Calu3 (cell line): ENCODE measurements around the gene CPXM1. TPM values are rescaled to one million over a fixed set of nuclear protein-coding genes. Genes with fewer than 3 reads are reported as not detected.

ENCODE experiments used
- BruUV-seq: library from RNA; stranded (reverse); fragments of 400-500 nt; replicated peaks from 2 replicates; lab custom pipeline; 2021; lab: Mats Ljungman, UMichigan
- CTCF ChIA-PET: fragments of 300-600 bp; sonication (Branson Sonifier 250); formaldehyde crosslinking; loops from one replicate; lab custom pipeline; 2022; ENCODE audit warnings: antibody characterized with exemption; lab: Charles Lee
- DNase-seq: peaks from one replicate; pipeline ENCODE4 v3.0.0; 2022
- H3K27ac Mint-ChIP-seq: one replicate; pipeline ENCODE4 v1.8.0; 2022; ENCODE audit warnings: mixed read lengths; ENCODE audit not compliant: unreplicated experiment
- H3K27me3 Mint-ChIP-seq: one replicate; pipeline ENCODE4 v1.8.0; 2022; ENCODE audit warnings: mixed read lengths; ENCODE audit not compliant: unreplicated experiment
- H3K36me3 Mint-ChIP-seq: one replicate; pipeline ENCODE4 v1.8.0; 2022; ENCODE audit warnings: mild to moderate bottlenecking, moderate library complexity, mixed read lengths; ENCODE audit not compliant: insufficient read depth, unreplicated experiment
- H3K4me1 Mint-ChIP-seq: one replicate; pipeline ENCODE4 v1.8.0; 2022; ENCODE audit warnings: mild to moderate bottlenecking, low read depth, mixed read lengths; ENCODE audit not compliant: unreplicated experiment
- H3K4me3 Mint-ChIP-seq: one replicate; pipeline ENCODE4 v1.8.0; 2022; ENCODE audit warnings: mild to moderate bottlenecking, low read depth, moderate library complexity, mixed read lengths; ENCODE audit not compliant: unreplicated experiment
- H3K9me3 Mint-ChIP-seq: one replicate; pipeline ENCODE4 v1.8.0; 2022; ENCODE audit warnings: low read depth, mixed read lengths; ENCODE audit not compliant: unreplicated experiment
- intact Hi-C: fragments of 100-400 bp; cut with micrococcal nuclease; formaldehyde crosslinking; loops from one replicate; pipeline ENCODE4 v1.10.0; 2022; ENCODE audit not compliant: unreplicated experiment
- total RNA-seq: library from RNA; stranded (reverse); gene quantifications from 2 replicates; pipeline ENCODE4 v1.2.3, GENCODE V29; 2022
- TF ChIP-seq, protein P1 (sequence below): fragments of 200-600 bp; IDR thresholded peaks from one replicate; pipeline ENCODE4 v1.8.0; 2022; ENCODE audit warnings: antibody characterized with exemption; ENCODE audit not compliant: unreplicated experiment

CPXM1 gene
- total RNA-seq, 1 experiment from 2014 or later: 0.14 TPM

DNA sequence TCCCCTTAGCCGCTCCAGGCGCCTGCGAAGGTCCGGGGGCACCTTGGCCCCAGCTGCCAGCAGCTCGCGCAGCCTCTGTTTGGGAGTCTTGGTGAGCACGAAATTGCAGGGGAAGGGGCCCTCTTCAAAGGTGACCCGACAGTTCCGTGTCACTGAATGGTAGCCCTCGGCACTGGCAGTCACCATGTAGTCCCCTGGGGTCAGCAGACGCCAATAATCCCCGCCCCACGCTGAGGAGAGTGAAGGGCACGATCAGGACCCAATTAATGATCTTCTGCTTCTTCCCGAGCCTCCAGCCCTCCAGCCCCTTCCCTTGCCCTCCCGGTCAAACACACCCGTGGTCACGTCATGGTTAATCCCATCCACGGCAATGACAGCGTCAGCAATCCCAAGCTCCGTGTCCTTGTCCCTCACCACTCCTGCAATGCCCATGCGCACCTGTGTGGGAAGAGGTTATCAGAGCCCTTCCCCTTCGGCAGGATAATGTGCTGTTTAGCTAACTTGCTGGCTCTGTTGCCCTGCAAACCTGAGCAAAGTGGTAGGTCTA lies 6.2 kb downstream of the CPXM1 start:
- no TSS peak for BruUV-seq
- H3K9me3 Mint-ChIP-seq: no peaks in the 10 kb centered on the region
- H3K4me3 Mint-ChIP-seq: no peak overlapping the region
- DNase-seq: no peak
- H3K27me3 Mint-ChIP-seq: peaks cover 98% of the 10 kb centered on the region
- H3K27ac Mint-ChIP-seq: no peak overlapping the region
- no peaks in the 10 kb centered on the region for H3K4me1 Mint-ChIP-seq
- TF ChIP-seq, protein P1, sequence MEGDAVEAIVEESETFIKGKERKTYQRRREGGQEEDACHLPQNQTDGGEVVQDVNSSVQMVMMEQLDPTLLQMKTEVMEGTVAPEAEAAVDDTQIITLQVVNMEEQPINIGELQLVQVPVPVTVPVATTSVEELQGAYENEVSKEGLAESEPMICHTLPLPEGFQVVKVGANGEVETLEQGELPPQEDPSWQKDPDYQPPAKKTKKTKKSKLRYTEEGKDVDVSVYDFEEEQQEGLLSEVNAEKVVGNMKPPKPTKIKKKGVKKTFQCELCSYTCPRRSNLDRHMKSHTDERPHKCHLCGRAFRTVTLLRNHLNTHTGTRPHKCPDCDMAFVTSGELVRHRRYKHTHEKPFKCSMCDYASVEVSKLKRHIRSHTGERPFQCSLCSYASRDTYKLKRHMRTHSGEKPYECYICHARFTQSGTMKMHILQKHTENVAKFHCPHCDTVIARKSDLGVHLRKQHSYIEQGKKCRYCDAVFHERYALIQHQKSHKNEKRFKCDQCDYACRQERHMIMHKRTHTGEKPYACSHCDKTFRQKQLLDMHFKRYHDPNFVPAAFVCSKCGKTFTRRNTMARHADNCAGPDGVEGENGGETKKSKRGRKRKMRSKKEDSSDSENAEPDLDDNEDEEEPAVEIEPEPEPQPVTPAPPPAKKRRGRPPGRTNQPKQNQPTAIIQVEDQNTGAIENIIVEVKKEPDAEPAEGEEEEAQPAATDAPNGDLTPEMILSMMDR: no peak
- peaks cover 4% of the 10 kb centered on the region for H3K36me3 Mint-ChIP-seq
- intact Hi-C loops: no loop called here
- CTCF ChIA-PET: no interaction called here

DNA sequence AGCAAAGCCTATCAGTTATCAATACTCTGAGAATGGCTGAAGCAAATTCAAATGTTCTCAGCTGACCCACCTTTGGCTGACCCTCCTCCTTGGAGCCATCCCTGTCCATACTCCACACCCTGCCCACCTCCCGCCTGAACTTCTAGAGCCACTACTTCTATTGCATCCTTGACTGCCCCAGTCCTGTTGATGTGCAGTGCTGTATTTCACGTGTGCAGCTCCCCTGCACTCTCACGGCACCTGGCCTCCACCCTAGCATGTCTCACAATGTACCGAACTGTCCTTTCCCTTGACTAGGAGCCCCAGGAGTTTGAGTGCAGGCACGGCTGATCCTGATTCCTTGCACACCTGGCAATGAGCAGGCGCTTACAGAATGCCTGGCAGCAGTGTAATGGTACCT lies 7.0 kb downstream of the CPXM1 start:
- Mint-ChIP-seq H3K27me3 (peaks cover 98% of the 10 kb centered on the region), H3K27ac (no peak overlapping the region)
- no peak for DNase-seq

DNA sequence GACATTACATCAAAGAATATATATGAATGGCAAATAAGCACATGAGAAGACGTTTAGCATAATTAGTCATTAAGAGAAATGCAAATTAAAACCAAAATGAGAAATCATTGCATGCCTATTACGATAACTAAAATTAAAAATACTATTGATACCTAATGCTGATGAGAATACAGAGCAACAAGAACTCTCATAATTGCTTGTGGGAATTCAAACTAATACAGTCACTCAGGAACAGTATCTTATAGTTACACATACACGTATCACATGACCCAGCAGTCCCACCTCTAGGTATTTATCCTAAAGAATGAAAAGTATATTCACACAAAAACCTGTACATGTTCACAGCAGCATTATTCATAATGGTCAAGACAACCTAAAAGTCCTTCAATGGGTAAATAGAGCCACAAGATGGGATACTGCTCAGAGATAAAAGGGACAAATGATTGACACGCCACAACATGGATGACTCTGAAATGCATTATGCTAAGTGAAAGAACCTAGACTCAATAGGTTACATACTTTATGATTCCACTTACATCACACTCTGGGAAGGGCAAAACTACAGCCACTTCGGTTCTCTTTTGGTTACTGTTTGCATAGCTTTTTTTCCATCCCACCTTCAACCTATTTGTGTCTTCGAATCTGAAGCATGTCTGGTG lies 16.4 kb downstream of the CPXM1 start:
- BruUV-seq: no TSS peak
- Mint-ChIP-seq H3K36me3 (no peaks in the 10 kb centered on the region), H3K4me3 (no peak overlapping the region), H3K27ac (no peak overlapping the region), H3K4me1 (no peaks in the 10 kb centered on the region), H3K27me3 (peaks cover 46% of the 10 kb centered on the region), H3K9me3 (no peaks in the 10 kb centered on the region)
- TF ChIP-seq, protein P1: no peak
- intact Hi-C loops: no loop called here
- CTCF ChIA-PET: no interaction called here
- DNase-seq: no peak

More for the DNA sequence above, 7.0 kb downstream of the CPXM1 start:
- no peak overlapping the region for H3K4me3 Mint-ChIP-seq
- H3K4me1 Mint-ChIP-seq: no peaks in the 10 kb centered on the region
- CTCF ChIA-PET: no interaction called here
- intact Hi-C loops: no loop called here
- no peaks in the 10 kb centered on the region for H3K9me3 Mint-ChIP-seq
- BruUV-seq: no TSS peak
- H3K36me3 Mint-ChIP-seq: peaks cover 4% of the 10 kb centered on the region
- TF ChIP-seq, protein P1: no peak

DNA sequence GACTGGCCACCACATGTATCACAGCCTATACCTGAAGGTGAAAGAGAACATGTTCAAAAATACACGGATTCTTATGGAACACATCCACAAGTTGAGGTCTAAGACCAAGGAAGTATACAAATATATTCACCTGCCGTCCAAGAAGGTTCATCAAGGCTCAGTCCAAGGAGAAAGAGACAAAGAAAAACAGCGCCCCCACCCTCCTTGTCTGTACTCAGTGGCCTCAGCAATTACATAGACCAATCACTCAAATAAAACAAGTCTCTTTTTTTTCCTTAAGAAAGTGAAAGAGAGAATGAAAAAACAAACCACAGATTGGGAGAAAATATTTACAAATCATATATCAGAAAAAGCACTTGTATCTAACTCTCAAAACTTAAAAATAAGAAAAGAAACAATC lies 19.5 kb downstream of the CPXM1 start:
- H3K36me3 Mint-ChIP-seq: no peaks in the 10 kb centered on the region
- no peaks in the 10 kb centered on the region for H3K9me3 Mint-ChIP-seq
- H3K4me3 Mint-ChIP-seq: no peak overlapping the region
- no peak for DNase-seq
- BruUV-seq: no TSS peak
- TF ChIP-seq, protein P1: no peak
- no peak overlapping the region for H3K27ac Mint-ChIP-seq
- peaks cover 23% of the 10 kb centered on the region for H3K27me3 Mint-ChIP-seq
- CTCF ChIA-PET: no interaction called here
- intact Hi-C loops: no loop called here
- H3K4me1 Mint-ChIP-seq: no peaks in the 10 kb centered on the region
